ENCODE measurements around the gene LIPC.
A peak's percentile ranks its signal among the peaks of the same experiment; 100 is the strongest.

The LIPC gene

GRCh38 chr15:58406811-58407210 is 25.0 kb upstream of the LIPC start:
- DNase-seq: no peak

GRCh38 chr15:58407236-58407775 is 24.5 kb upstream of the LIPC start:
- no peak for DNase-seq

- no peak for DNase-seq
Measured at GRCh38 chr15:58407778-58408177, 24.0 kb upstream of the LIPC start.

GRCh38 chr15:58409861-58410260 is 21.9 kb upstream of the LIPC start:
- DNase-seq: no peak

- peak; percentile 44 for DNase-seq
Measured at GRCh38 chr15:58410353-58410752, 21.4 kb upstream of the LIPC start.

- DNase-seq: no peak
Measured at GRCh38 chr15:58413253-58413652, 18.5 kb upstream of the LIPC start.

GRCh38 chr15:58415636-58416035 is 16.2 kb upstream of the LIPC start:
- DNase-seq: peak; percentile 14

- no peak for DNase-seq
Measured at GRCh38 chr15:58416963-58417362, 14.8 kb upstream of the LIPC start.

GRCh38 chr15:58418135-58418534 is 13.7 kb upstream of the LIPC start:
- no peak for DNase-seq

- no peak for DNase-seq
Measured at GRCh38 chr15:58419803-58420524, 11.8 kb upstream of the LIPC start.

- no peak for DNase-seq
Measured at GRCh38 chr15:58420579-58421043, 11.2 kb upstream of the LIPC start.

GRCh38 chr15:58423205-58423604 is 8.6 kb upstream of the LIPC start:
- no peak for DNase-seq

- DNase-seq: peak; percentile 77
Measured at GRCh38 chr15:58423831-58424608, 7.8 kb upstream of the LIPC start.

GRCh38 chr15:58424722-58425121 is 7.1 kb upstream of the LIPC start:
- DNase-seq: no peak

GRCh38 chr15:58425185-58425584 is 6.6 kb upstream of the LIPC start:
- DNase-seq: no peak

GRCh38 chr15:58425834-58426233 is 6.0 kb upstream of the LIPC start:
- no peak for DNase-seq

GRCh38 chr15:58426501-58426900 is 5.3 kb upstream of the LIPC start:
- DNase-seq: no peak

GRCh38 chr15:58427987-58428386 is 3.8 kb upstream of the LIPC start:
- no peak for DNase-seq

- no peak for DNase-seq
Measured at GRCh38 chr15:58430224-58430787, 1.5 kb upstream of the LIPC start.

GRCh38 chr15:58432401-58432800 is 610 bp downstream of the LIPC start:
- no peak for DNase-seq

GRCh38 chr15:58433597-58434333 is 2.0 kb downstream of the LIPC start:
- DNase-seq: no peak

GRCh38 chr15:58434334-58434875 is 2.6 kb downstream of the LIPC start:
- no peak for DNase-seq

All from fibroblast of skin of back (primary cell).